Transverse colon (tissue), 4 donors: ENCODE measurements around the gene TEAD2.

Experiments
- POLR2A ChIP-seq: fragments of 450-650 bp; IDR thresholded peaks from one replicate; pipeline ENCODE4 v1.6.1; 2016; ENCODE audit warnings: antibody characterized with exemption, mild to moderate bottlenecking, moderate library complexity
- POLR2AphosphoS5 ChIP-seq, 3 donors: sonication (generic); formaldehyde crosslinking; IDR thresholded peaks; one replicate each; pipeline ENCODE4 v1.6.1; 2016; ENCODE audit warnings: antibody characterized with exemption in 3 of 3
- TF ChIP-seq, protein P1 (sequence below), 5 experiments: fragments of 200-600 bp in 3 of 5; fragments of 450-650 bp in 2 of 5; sonication (generic) in 3 of 5; IDR thresholded peaks; 1 replicate in 2 of 5; 2 replicates in 3 of 5; pipeline ENCODE4 v1.5.1; 2016 to 2017; ENCODE audit warnings: antibody characterized with exemption in 5 of 5, inconsistent platforms in 3 of 5, mild to moderate bottlenecking in 2 of 5, moderate library complexity in 1 of 5

DNA sequence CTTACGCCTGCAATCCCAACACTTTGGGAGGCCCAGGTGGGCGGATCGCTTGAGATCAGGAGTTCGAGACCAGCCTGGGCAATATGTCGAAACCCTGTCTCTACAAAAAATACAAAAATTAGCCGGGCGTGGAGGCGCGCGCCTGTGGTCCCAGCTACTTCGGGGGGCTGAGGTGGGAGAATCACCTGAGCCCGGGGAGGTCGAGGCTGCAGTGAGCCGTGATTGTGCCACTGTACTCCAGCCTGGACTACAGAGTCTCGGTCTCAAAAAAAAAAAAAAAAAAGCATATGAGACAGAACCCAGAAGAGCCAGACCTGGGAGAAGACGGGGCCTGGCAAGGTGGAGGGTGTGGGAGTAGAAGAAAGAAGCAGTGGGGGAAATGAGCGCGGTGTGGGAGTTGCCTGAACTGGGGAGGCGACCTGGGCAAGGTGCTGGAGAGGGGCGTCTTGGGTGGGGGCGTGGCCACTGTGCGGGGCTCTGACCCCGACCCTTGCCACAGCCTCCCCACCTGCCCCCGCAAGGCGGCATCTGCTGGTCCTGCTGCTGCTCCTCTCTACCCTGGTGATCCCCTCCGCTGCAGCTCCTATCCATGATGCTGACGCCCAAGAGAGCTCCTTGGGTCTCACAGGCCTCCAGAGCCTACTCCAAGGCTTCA lies 2.0 kb upstream of the TEAD2 start:
- TF ChIP-seq, protein P1, sequence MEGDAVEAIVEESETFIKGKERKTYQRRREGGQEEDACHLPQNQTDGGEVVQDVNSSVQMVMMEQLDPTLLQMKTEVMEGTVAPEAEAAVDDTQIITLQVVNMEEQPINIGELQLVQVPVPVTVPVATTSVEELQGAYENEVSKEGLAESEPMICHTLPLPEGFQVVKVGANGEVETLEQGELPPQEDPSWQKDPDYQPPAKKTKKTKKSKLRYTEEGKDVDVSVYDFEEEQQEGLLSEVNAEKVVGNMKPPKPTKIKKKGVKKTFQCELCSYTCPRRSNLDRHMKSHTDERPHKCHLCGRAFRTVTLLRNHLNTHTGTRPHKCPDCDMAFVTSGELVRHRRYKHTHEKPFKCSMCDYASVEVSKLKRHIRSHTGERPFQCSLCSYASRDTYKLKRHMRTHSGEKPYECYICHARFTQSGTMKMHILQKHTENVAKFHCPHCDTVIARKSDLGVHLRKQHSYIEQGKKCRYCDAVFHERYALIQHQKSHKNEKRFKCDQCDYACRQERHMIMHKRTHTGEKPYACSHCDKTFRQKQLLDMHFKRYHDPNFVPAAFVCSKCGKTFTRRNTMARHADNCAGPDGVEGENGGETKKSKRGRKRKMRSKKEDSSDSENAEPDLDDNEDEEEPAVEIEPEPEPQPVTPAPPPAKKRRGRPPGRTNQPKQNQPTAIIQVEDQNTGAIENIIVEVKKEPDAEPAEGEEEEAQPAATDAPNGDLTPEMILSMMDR (IDR thresholded peaks at IDR 0.05) = no peak
- TF ChIP-seq POLR2AphosphoS5 (IDR thresholded peaks at IDR 0.05) (no peak), POLR2A (no peak)
